Central memory CD4-positive, alpha-beta T cell (primary cell): ENCODE measurements around the gene NHP2.

ENCODE experiments used
- DNase-seq: peaks from one replicate; pipeline ENCODE4 v3.0.0; 2022

Gene NHP2

GRCh38 chr5:178174456-178174855 is 20.8 kb upstream of the NHP2 start:
- no peak for DNase-seq

DNA sequence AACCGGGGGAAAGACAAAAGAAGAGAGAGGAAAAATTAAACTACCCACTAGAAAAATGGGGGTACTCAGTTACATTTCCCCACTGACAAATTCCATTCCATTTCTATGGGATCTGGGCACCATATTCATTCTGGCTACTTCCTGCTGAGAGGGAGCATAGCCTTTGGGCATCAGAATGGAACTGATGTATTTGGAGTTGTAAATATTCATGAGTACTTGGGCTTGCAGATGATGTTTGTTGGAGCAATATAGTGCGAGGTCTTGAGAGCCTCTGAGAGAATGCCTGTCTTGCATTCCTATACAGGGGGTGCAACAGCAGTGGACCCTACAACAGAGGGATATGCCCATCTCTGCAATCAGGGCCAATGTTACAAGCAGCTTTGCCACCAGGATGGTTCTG is 16.8 kb upstream of the NHP2 start:
- DNase-seq, result no peak

GRCh38 chr5:178165581-178165980 is 11.9 kb upstream of the NHP2 start:
- no peak for DNase-seq

DNA sequence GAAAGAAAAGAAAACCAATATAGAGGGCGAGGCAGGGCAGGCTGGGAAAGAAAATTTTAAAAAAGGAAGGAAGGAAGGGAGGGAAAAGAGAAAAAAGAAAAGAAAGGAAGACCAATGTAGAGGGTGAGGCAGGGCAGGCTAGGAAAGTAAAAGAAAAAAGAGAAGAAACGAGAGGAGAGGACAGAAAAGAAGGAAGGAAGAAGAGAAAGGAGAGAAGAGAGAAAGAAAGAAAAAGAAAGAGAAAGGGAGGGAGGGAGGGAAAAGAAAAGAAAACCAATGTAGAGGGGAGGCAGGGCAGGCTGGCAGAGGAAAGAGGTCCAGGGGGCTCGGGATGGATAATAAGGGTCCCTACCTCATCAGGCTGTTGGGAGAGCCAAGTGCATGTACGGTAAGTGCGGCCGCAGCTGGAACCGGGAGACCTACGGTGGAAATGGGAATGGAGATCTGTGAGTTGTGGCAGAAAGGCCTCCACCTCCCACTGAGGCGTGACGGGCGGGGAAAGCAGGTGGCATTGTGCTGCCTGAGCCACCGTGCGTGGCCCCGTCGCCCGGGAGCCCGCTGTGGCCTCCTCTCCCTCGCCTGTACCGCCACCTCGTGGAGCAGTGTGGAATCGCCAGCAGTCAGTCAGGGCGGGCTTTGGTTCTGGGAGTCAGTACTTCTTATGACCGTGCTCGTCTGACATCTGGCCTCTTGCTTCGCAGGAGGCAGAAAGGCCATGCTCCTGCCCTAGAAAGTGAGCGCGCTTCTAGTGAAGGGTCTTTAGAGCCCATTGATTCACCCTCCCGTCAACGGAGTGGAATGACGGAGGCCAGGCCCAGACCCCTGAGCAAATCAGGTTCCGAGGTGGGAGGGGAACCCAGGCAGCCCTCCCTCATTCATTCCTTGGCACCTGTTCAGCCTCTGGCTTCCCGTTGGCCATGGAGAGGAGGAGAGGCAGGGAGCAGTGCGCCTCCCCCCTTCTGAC is 10.4 kb upstream of the NHP2 start:
- DNase-seq, result peak; percentile 83

- DNase-seq, result no peak
Measured at GRCh38 chr5:178162481-178162880, 8.8 kb upstream of the NHP2 start.

GRCh38 chr5:178160176-178160575 is 6.5 kb upstream of the NHP2 start:
- DNase-seq, result no peak

DNA sequence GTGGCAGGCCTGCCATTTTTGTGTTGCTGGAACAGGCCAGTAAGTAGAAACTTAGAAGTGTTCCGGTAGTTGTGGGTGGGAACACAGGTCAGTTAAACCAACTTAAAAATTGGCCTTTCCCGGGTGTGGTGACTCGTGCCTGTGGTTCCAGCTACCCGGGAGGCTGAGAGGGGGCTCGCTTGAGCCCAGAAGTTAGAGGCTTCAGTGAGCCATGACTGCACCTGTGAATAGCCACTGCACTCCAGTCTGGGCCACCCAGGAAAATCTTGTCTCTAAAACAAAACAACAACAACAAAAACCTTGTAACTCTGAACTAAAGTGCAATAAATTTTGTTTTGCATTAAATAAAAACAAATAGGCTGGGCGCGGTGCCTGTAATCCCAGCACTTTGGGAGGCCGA is 1.4 kb upstream of the NHP2 start:
- DNase-seq, result no peak

DNA sequence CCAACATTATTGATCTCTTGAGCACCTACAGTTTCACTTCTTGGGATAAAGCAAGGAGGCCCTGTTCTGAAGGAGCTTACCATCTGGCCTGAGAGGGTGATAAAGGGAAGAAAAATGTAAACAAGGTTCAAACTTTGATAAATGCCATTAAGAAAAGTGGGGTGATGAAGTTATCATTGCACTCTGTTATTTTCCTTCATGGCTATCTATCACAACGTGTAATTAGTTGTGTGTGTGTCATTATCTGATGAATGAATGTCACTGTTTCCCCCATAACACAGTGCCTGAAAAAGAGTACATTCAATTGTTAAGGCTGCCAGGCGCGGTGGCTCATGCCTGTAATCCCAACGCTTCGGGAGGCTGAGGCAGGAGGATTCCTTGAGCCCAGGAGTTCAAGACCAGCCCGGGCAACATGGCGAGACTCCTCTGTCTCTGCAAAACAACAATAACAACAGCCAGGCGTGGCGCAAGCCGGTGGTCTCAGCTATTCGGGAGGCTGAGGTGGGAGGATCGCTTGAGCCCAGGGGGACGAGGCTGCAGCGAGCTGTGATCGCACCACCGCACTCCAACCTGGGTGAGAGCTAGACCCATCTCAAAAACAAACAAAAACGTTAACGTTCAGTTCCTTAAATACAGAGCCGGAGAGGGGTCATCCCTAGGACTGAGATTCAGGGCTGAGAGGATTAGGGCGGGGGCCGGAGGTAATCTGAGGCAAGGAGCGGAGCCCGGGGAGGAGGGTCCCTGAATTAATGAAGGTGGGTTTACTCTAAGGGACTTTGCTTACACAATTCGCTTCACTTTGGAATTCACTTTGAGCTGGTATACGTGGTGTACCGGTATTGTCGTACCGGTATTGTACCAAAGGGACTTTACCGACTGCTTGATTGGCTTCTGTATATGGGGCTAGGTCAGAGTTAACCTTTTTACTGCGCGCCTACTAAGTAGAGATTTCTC is 917 bp downstream of the NHP2 start:
- no peak for DNase-seq

- DNase-seq, result no peak
Measured at GRCh38 chr5:178150977-178151734, 2.5 kb downstream of the NHP2 start.

DNA sequence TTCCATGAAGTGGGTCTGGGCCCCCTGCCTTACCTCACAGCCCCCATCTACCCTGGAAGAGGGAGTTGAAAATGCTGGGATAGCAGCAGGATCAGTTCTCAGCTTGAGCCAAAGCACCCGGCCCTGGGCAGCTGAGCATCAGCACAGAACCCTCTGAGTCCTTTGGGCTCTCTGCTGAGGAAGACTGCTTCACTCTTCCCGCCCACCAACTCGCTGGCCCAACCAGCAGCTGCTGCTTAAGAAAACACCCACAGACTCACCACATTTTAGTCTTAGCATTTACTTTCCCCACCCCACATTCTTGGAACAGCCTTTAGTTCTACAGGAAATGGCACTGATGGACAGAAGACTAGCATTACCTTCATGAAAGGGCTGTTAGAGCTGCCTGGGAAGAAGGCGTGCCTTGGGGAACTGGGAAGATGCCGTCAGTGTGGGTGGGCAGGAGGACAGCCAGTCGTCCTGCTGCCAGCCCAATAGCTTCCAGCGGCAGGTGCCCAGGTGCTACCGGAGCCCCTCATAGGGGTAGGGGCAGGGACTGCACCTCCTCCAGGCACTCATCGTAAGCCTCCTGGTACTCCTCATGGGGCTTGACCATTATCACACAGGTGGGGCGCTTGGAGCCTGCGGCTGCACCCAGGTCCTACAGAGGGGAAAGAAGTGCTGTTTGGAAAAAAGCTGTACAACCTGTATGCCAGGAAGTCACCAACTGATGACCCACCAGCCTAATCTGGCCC is 4.3 kb downstream of the NHP2 start:
- DNase-seq, result no peak

DNA sequence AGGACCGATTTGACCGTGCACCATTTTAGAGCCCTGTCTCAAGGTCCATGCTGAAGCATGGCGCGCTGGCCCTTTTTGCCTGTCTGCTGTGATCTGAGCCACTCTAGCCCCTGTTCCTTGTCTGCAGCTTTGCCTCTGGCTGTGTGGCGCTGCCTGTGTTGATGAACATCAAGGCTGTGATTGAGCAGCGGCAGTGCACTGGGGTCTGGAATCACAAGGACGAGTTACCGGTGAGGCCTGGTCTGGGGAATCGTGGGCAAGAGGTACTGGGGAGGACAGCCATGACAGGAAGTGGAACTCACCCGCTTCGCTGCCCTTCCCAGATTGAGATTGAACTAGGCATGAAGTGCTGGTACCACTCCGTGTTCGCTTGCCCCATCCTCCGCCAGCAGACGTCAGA is 6.3 kb downstream of the NHP2 start:
- no peak for DNase-seq

DNA sequence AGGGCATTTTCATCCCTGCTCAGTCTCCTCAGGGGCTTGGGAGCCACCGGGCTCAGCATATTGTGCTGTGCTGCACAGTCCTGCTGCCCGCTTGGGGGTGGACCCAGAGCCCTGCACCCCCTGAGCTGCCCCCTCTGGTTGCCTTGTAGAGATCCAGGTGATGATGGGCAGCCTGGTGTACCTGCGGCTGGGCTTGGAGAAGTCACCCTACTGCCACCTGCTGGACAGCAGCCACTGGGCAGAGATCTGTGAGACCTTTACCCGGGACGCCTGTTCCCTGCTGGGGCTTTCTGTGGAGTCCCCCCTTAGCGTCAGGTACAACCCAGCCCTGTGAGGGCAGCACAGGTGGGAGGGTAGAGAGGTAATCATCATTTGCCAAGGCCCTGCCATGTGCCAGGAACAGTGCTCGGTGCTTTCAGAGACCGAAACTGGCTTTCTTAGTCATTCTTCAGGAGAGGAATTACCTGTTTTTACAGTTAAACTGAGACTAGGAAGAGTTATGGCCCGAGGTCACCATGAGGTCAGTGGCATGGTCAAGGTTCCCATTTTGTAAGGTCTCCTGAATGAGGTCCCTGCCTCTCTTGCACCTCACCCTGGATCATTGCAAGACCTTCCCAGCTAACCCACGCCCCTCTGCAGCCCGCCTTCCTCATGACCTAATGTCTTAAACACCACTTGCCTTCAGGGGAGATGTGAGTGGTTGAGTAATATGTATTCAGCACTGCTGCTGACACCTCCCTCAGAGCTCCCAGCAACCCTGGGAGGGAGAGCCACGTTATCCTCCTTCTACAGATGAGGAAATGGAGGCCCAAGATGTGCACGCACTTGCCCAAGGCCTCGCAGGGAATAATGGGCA is 7.5 kb downstream of the NHP2 start:
- peak; percentile 65 for DNase-seq

DNA sequence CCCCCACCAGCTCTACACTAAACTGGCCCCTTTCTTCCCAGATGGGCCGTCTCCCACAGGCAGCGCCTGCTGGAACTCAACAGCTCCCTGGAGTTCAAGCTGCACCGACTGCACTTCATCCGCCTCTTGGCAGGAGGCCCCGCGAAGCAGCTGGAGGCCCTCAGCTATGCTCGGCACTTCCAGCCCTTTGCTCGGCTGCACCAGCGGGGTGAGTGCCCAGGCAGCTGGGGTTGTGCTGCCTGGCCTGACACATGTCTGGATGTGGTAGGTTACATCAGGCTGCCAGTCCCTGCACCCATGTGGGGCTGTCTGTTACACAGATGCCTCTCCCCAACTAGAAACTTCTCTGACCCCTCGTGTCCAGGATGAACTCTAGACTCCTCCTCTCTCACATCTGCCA is 9.8 kb downstream of the NHP2 start:
- no peak for DNase-seq

DNA sequence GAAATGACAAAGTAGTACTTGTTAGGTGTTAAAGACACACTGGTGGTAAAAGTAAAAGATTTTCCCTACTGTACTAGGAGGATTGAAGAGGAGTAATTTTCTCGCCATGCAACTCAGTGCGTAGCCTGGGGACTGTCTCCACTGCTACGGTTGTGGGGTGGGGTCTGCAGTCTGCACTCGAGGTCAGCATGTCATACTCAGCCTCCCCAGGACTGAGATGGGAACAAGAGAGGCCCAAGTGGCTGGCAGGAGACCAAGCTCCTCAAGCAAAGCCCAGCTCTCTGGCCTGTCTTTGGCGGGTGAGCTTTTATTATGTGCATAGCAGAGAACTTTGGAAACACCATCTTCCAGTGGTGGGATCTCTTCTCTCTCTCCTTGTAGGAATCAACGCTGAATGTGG is 10.4 kb downstream of the NHP2 start:
- no peak for DNase-seq

- DNase-seq, result no peak
Measured at GRCh38 chr5:178142642-178143041, 11.0 kb downstream of the NHP2 start.

DNA sequence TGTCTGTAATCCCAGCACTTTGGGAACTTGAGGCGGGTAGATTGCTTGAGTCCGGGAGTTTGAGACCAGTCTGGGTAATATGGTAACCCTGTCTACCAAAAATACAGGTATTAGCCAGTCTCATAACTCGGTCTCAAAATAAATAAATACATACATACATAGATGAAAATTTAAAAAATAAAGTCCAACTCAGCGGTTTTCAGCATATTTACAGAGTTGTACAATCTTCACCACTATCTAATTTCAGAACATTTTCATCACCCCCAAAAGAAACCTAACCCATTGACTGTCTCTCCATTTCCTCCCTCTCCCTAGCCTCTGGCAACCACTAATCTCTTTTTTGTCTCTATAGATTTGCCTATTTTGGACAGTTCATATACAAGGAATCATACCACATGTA is 12.1 kb downstream of the NHP2 start:
- DNase-seq, result no peak

DNA sequence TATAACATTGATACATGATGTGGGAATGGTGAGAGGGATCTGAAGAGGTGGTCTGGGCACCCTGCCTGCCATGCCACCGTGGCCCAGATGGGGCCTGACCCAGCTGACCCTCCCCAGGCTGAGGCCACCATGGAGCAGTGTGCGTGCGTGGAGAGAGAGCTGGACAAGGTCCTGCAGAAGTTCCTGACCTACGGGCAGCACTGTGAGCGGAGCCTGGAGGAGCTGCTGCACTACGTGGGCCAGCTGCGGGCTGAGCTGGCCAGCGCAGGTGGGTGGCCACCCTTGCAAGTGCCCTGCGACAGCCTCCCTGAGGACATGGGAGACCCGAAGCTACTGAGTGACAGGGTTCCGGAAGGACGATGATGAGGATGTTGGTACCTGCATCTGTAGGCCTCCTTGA is 15.7 kb downstream of the NHP2 start:
- DNase-seq, result no peak

DNA sequence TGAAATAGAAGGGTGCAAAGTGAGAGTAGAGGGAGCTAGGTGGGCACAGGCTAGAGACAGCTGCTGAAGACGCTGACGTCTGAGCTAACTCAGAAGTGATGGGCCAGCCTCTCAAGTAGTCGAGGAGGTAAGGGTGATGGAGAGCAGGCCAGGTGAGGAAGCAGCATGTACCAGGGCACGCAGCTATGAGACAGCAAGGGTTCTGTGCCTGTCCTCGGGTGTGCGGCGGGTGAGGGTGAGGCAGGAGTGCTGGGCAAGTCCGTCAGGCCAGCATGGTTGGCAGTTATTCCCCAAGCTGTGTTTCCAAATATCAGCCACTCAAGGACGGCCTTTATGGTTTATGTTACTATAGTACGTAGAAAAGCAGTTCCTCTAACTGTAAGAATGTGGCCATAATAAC is 16.7 kb downstream of the NHP2 start:
- no peak for DNase-seq

DNA sequence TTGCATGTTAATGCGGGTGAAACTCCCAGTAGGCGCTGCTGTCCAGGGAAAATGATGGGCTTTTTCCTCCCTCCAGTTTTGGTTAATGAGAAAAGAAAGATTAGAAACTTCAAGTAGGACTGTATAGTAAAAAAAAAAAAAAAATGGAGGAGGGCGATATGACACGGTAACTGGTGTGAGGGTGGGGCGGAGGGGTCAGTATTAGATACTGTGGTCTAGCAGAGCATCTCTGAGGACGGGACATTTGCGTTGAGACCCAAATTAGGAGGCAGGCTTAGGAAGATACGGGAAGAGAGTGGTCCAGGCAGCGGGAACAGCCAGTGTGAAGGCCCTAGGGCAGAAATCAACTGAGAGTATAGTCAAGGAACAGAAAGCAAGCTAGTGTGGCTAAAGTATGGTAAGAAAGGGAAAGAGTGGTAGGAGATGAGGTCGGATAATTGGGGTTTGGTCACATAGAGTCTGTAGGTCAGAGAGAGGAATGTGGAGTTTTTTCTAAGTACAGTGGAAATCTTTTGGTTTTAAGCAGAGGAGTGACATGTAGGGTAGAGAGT is 22.2 kb downstream of the NHP2 start:
- no peak for DNase-seq

- peak; percentile 80 for DNase-seq
Measured at GRCh38 chr5:178130576-178131445, 22.9 kb downstream of the NHP2 start, which contains the start of gene RMND5B. TSS of gene RMND5B (plus strand) at chr5:178131014. CDS start at chr5:178138120, 7,106 bp downstream.
